Neuronal stem cell (in vitro differentiated cells): ENCODE measurements around the gene HOXB8.

Source experiments
- DNase-seq: peaks from one replicate; pipeline ENCODE4 v3.0.0-alpha.2; 2013; ENCODE audit warnings: low spot score
- H2AFZ ChIP-seq: one replicate; pipeline ENCODE4 v1.6.1; 2013; ENCODE audit warnings: mild to moderate bottlenecking, low read length, inconsistent platforms
- H2AK5ac ChIP-seq: 2 replicates; pipeline ENCODE4 v1.6.1; 2013; ENCODE audit warnings: low read depth, mild to moderate bottlenecking, inconsistent platforms, low read length, moderate library complexity, mixed read lengths
- H2BK120ac ChIP-seq: 2 replicates; pipeline ENCODE4 v1.6.1; 2013; ENCODE audit warnings: low read depth, mild to moderate bottlenecking, inconsistent platforms, low read length, moderate library complexity, mixed read lengths
- H2BK12ac ChIP-seq: one replicate; pipeline ENCODE4 v1.6.1; 2013; ENCODE audit warnings: low read length, inconsistent platforms
- H2BK15ac ChIP-seq: 2 replicates; pipeline ENCODE4 v1.6.1; 2013; ENCODE audit warnings: mild to moderate bottlenecking, low read length, inconsistent platforms, mixed read lengths
- H2BK5ac ChIP-seq: one replicate; pipeline ENCODE4 v1.6.1; 2013; ENCODE audit warnings: inconsistent platforms, mild to moderate bottlenecking, low read length, moderate library complexity
- H3K14ac ChIP-seq: one replicate; pipeline ENCODE4 v1.6.1; 2013; ENCODE audit warnings: low read length, inconsistent platforms
- H3K18ac ChIP-seq: 2 replicates; pipeline ENCODE4 v1.6.1; 2013; ENCODE audit warnings: low read length, inconsistent platforms
- H3K23ac ChIP-seq: 2 replicates; pipeline ENCODE4 v1.6.1; 2013; ENCODE audit warnings: low read depth, mild to moderate bottlenecking, mixed read lengths, low read length, inconsistent platforms; ENCODE audit not compliant: poor library complexity
- H3K27ac ChIP-seq: replicated peaks from 3 replicates; pipeline ENCODE4 v1.5.1; 2013; ENCODE audit warnings: low read length, inconsistent platforms
- H3K27me3 ChIP-seq, 3 experiments: 2 replicates each; pipeline ENCODE4 v1.6.1; 2013; ENCODE audit warnings: low read length in 3 of 3, mild to moderate bottlenecking in 2 of 3, inconsistent platforms in 1 of 3, low read depth in 1 of 3, mixed read lengths in 1 of 3, moderate library complexity in 1 of 3; ENCODE audit not compliant: control insufficient read depth in 3 of 3, insufficient read depth in 3 of 3
- H3K36me3 ChIP-seq, 2 donors: replicated peaks in 1 of 2; 2 replicates each; pipeline ENCODE4 v1.6.1; 2013; ENCODE audit warnings: low read length in 2 of 2; ENCODE audit not compliant: control insufficient read depth in 2 of 2, insufficient read depth in 2 of 2
- H3K4ac ChIP-seq: 2 replicates; pipeline ENCODE4 v1.6.1; 2013; ENCODE audit warnings: inconsistent platforms, mild to moderate bottlenecking, low read length, moderate library complexity
- H3K4me1 ChIP-seq, 2 donors: 1 replicate in 1 of 2; 2 replicates in 1 of 2; pipeline ENCODE4 v1.6.1; 2013; ENCODE audit warnings: low read length in 2 of 2, low read depth in 1 of 2; ENCODE audit not compliant: control insufficient read depth in 2 of 2, insufficient read depth in 1 of 2
- H3K4me2 ChIP-seq: one replicate; pipeline ENCODE4 v1.6.1; 2013; ENCODE audit warnings: mild to moderate bottlenecking, low read length, inconsistent platforms; ENCODE audit not compliant: insufficient read depth, poor library complexity, severe bottlenecking
- H3K4me3 ChIP-seq, 2 donors: 2 replicates each; pipeline ENCODE4 v1.5.1; 2013; ENCODE audit warnings: low read length in 2 of 2, mild to moderate bottlenecking in 2 of 2, inconsistent platforms in 1 of 2, moderate library complexity in 1 of 2
- H3K79me1 ChIP-seq: one replicate; pipeline ENCODE4 v1.6.1; 2013; ENCODE audit warnings: low read depth, mild to moderate bottlenecking, inconsistent platforms, low read length, moderate library complexity
- H3K9ac ChIP-seq: one replicate; pipeline ENCODE4 v1.6.1; 2013; ENCODE audit warnings: mild to moderate bottlenecking, low read depth, low read length, inconsistent platforms; ENCODE audit not compliant: poor library complexity
- H3K9me3 ChIP-seq, 2 donors: replicated peaks in 1 of 2; 2 replicates each; pipeline versions ENCODE3 to v1.6.1; 2013; ENCODE audit warnings: low read length in 2 of 2, mild to moderate bottlenecking in 2 of 2, inconsistent platforms in 1 of 2, low read depth in 1 of 2, mixed read lengths in 1 of 2, moderate library complexity in 1 of 2; ENCODE audit not compliant: control insufficient read depth in 2 of 2, insufficient read depth in 1 of 2
- H4K8ac ChIP-seq: one replicate; pipeline ENCODE4 v1.6.1; 2013; ENCODE audit warnings: low read depth, mild to moderate bottlenecking, inconsistent platforms, low read length, moderate library complexity
- H4K91ac ChIP-seq: one replicate; pipeline ENCODE4 v1.6.1; 2013; ENCODE audit warnings: low read length, low read depth, mild to moderate bottlenecking, inconsistent platforms; ENCODE audit not compliant: poor library complexity
- WGBS, 2 donors: extraction: QIAGEN DNeasy Blood & Tissue Kit; methylation state at CpG; one replicate each; pipeline ENCODE4 v1.1.7; 2013; ENCODE audit warnings: missing lambda C conversion rate in 2 of 2, mixed read lengths in 1 of 2; ENCODE audit not compliant: insufficient read length in 2 of 2, insufficient replicate concordance in 1 of 2; ENCODE audit errors: extremely low coverage in 2 of 2; 5-methylcytosine and 5-hydroxymethylcytosine counted together

Gene HOXB8

DNA sequence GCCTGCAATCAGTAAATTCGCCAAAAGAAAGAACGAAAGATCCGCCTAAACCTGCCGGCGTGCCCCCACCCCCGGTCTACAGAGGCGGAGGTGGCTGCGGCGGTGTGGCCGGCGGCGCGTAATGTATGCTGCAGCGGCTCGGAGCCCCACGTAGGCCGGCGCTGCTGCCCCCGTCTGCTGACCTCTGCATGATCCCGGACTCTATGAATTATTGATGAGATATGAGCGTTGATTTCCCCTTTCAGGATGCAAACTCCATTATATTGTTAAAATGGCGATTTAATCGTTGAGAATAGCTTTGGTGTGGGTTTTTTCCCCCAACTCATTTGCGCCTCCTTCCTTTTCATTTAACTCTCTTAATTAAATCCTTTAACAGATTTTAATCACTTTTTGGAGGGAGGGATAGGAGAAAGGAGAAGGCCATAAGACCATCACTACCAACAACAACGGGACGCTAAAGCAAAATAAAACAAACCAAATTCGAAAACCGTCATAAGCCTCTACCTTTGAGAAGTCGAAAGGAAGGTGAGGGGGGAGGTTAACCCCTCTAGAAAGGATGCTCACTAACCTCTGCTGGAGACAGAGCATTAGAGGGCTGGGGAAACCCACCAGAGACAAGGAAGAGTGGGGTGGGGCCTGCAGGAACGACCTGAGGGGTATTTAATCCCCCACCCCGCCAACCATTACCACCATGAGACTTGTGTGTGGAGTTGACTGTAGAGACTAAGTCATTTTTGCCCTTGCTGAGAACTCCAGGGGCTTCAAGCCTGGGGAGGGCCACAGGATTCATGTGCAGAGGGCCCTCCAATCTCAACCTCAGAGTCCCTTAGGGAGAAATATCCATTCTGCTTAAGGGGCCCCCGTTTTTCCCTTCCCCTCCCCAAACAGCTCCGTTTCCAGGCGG lies 28.5 kb downstream of the HOXB8 start:
- H3K79me1 ChIP-seq, result peaks cover 1% of the 10 kb centered on the region
- H2AK5ac ChIP-seq, result no peak overlapping the region
- no peak overlapping the region for H2BK5ac ChIP-seq
- H3K18ac ChIP-seq, result no peak overlapping the region
- no peak overlapping the region for H2BK120ac ChIP-seq
- H3K4ac ChIP-seq, result no peak overlapping the region
- WGBS, 2 donors, result no CpG with 5 or more reads among the region's 34 CpGs
- no peak overlapping the region for H2BK15ac ChIP-seq
- H2AFZ ChIP-seq, result no peak overlapping the region
- no peak overlapping the region for H4K91ac ChIP-seq
- no peak overlapping the region for H2BK12ac ChIP-seq
- H3K9ac ChIP-seq, result no peak overlapping the region
- H3K23ac ChIP-seq, result peak overlapping the region; percentile 51
- H3K4me2 ChIP-seq, result no peak overlapping the region
- H4K8ac ChIP-seq, result no peak overlapping the region
- DNase-seq, result no peak
- H3K27me3 ChIP-seq, result peaks cover 61 to 100% (median 100%) of the 10 kb centered on the region in 3 experiments
- H3K4me3 ChIP-seq, result no peak overlapping the region
- no peak overlapping the region for H3K14ac ChIP-seq
- H3K4me1 ChIP-seq, result no peaks in the 10 kb centered on the region
- H3K27ac ChIP-seq, result no peak overlapping the region
- peaks cover 0 to 3% of the 10 kb centered on the region in 2 donors for H3K9me3 ChIP-seq
- no peaks in the 10 kb centered on the region for H3K36me3 ChIP-seq

DNA sequence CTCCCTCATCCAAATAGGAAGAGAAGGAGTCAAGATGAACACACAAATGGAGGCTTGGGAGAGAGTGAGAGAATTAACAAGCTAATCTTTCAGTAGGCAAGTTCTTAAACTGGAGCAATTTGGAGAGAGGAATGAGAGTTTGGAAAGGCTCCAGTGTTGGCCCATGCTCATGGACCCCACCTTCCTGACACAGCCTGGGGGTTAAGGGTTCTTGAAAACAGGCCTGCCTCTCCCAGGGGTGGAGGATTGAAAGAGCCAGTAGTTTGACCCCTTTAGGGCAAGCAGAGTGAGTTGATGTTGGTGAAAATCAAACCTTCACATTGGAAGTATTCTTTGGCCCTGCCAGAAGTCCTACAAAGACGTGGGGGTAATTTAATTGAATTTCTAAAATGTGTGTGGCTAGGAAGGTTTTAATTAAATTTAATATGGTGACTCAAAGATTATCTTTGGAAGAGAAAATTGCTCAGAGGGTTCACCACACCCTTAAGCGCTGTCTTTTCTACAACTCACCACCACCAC lies 30.8 kb downstream of the HOXB8 start:
- H3K4ac ChIP-seq, result no peak overlapping the region
- H3K36me3 ChIP-seq, result no peaks in the 10 kb centered on the region
- H3K4me1 ChIP-seq, result no peaks in the 10 kb centered on the region
- H3K9me3 ChIP-seq, result peaks cover 0 to 3% of the 10 kb centered on the region in 2 donors
- WGBS, 2 donors, result no CpG with 5 or more reads among the region's 2 CpGs
- H2BK5ac ChIP-seq, result no peak overlapping the region
- no peak overlapping the region for H2AFZ ChIP-seq
- H3K27ac ChIP-seq, result no peak overlapping the region
- no peak overlapping the region for H2BK12ac ChIP-seq
- no peak overlapping the region for H3K4me3 ChIP-seq
- no peak overlapping the region for H3K9ac ChIP-seq
- no peak overlapping the region for H3K23ac ChIP-seq
- no peak overlapping the region for H2BK15ac ChIP-seq
- H4K8ac ChIP-seq, result no peak overlapping the region
- H3K27me3 ChIP-seq, result peaks cover 69 to 100% (median 100%) of the 10 kb centered on the region in 3 experiments
- no peak overlapping the region for H3K18ac ChIP-seq
- no peak overlapping the region for H3K4me2 ChIP-seq
- no peak overlapping the region for H2BK120ac ChIP-seq
- H2AK5ac ChIP-seq, result no peak overlapping the region
- H4K91ac ChIP-seq, result no peak overlapping the region
- H3K14ac ChIP-seq, result no peak overlapping the region
- H3K79me1 ChIP-seq, result peaks cover 1% of the 10 kb centered on the region
- DNase-seq, result no peak

DNA sequence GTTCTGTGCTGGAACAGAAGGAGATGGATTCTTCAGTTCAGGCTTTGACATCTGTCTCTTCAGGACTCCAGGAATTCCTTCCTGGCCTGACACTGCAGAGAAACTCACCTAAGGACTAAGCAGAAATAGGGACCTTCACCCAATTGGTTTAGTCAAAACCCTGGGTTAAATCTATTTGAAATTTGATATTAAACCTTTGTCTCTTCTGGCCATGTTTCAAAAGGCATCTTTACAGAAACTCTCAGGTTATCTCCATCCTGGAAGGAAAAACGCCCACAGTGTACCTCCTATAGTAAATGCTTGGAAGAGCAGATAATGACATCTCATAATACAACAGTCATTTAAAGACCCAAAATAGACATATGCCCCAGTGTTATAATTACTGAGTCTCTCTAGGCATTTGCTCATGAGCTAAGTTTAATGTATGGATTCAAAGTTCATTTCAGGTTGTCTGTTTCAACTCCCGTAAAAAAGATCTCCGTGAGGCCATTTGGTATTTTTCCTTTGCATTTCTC lies 31.3 kb downstream of the HOXB8 start:
- Histone ChIP-seq H3K14ac (no peak overlapping the region), H2BK120ac (no peak overlapping the region), H3K4me2 (no peak overlapping the region), H3K79me1 (peaks cover 1% of the 10 kb centered on the region), H3K4me3 (no peak overlapping the region), H2BK5ac (no peak overlapping the region), H2AK5ac (no peak overlapping the region), H3K9me3 (peaks cover 0 to 3% of the 10 kb centered on the region in 2 donors), H2AFZ (no peak overlapping the region), H4K8ac (no peak overlapping the region), H3K18ac (no peak overlapping the region), H2BK12ac (no peak overlapping the region), H3K27ac (no peak overlapping the region), H3K23ac (no peak overlapping the region), H4K91ac (no peak overlapping the region), H3K36me3 (no peaks in the 10 kb centered on the region), H3K27me3 (peaks cover 71 to 100% (median 100%) of the 10 kb centered on the region in 3 experiments), H3K4me1 (no peaks in the 10 kb centered on the region), H3K4ac (no peak overlapping the region), H3K9ac (no peak overlapping the region), H2BK15ac (no peak overlapping the region)
- WGBS, 2 donors, result no CpG with 5 or more reads among the region's 3 CpGs
- DNase-seq, result no peak

DNA sequence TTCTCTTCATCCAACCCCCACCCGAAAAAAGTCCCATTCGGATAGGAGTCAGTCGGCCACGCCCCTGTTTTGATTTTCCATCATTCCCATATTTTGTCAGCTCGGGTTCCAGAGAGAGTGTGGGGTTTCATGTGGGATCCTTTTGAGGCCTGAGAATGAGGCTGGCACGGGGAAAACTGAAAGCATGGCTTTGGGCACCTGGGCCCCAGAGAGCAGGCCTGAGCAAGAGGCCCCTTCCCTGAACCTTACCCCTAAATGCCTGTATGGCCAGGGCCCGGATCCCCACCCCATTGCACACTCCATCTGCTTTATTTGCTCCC lies 32.4 kb downstream of the HOXB8 start:
- H3K23ac ChIP-seq, result no peak overlapping the region
- no peak overlapping the region for H3K4me3 ChIP-seq
- H2BK12ac ChIP-seq, result no peak overlapping the region
- no peak overlapping the region for H3K14ac ChIP-seq
- no CpG with 5 or more reads among the region's 7 CpGs for WGBS, 2 donors
- H3K27ac ChIP-seq, result no peak overlapping the region
- H3K79me1 ChIP-seq, result peaks cover 1% of the 10 kb centered on the region
- H4K8ac ChIP-seq, result no peak overlapping the region
- H3K4me2 ChIP-seq, result no peak overlapping the region
- H2AFZ ChIP-seq, result no peak overlapping the region
- H3K4me1 ChIP-seq, result no peaks in the 10 kb centered on the region
- no peak overlapping the region for H2AK5ac ChIP-seq
- peaks cover 72 to 99% (median 98%) of the 10 kb centered on the region in 3 experiments for H3K27me3 ChIP-seq
- no peak overlapping the region for H3K9ac ChIP-seq
- H3K9me3 ChIP-seq, result peaks cover 0 to 2% of the 10 kb centered on the region in 2 donors
- H2BK15ac ChIP-seq, result no peak overlapping the region
- no peak overlapping the region for H3K4ac ChIP-seq
- no peak for DNase-seq
- H4K91ac ChIP-seq, result no peak overlapping the region
- H3K18ac ChIP-seq, result no peak overlapping the region
- H3K36me3 ChIP-seq, result no peaks in the 10 kb centered on the region
- no peak overlapping the region for H2BK5ac ChIP-seq
- no peak overlapping the region for H2BK120ac ChIP-seq
